ENCODE measurements around the gene CDCA5. TPM values are rescaled to one million over a fixed set of nuclear protein-coding genes. Genes with fewer than 3 reads are reported as not detected.

The CDCA5 gene
- total RNA-seq, 3 donors from 2014 or later (not counting 1 experiment from before 2014, with no cell fraction given), result 3.3 to 6.8 (median 3.8) TPM

- Mint-ChIP-seq H3K27me3 (ENCODE audit: low read depth in 2 of 2) (no peaks in the 10 kb centered on the region), H3K4me1 (peaks cover 6 to 19% of the 10 kb centered on the region in 2 donors), H3K9me3 (no peaks in the 10 kb centered on the region), H3K36me3 (no peaks in the 10 kb centered on the region), H3K27ac (peak within 1 kb of the TSS; percentile 82 to 86), H3K4me3 (peak within 1 kb of the TSS; percentile 90)
- H3K36me3 ChIP-seq (ENCODE audit: control insufficient read depth, insufficient read depth, low read length), result peaks cover 11% of the 10 kb centered on the region
- DNase-seq (peak; percentile 81 to 92), ATAC-seq (peak; percentile 95 to 98 (median 95))
- under 1% methylated on average over 91 of the region's 91 CpGs for WGBS (ENCODE audit: insufficient coverage)
- H3K4me3 ChIP-seq (ENCODE audit: low read length), result peak within 1 kb of the TSS; percentile 61
- peak within 1 kb of the TSS; percentile 80 for H3K27ac ChIP-seq (ENCODE audit: low read length)
- H3K27me3 ChIP-seq (ENCODE audit: control insufficient read depth, insufficient read depth, low read length), result no peaks in the 10 kb centered on the region
- no peak for TF ChIP-seq CTCF (IDR thresholded peaks at IDR 0.05)
- no peaks in the 10 kb centered on the region for H3K9me3 ChIP-seq (ENCODE audit: control insufficient read depth, insufficient read depth, low read length)
- intact Hi-C loops (cut with micrococcal nuclease), result loop anchor here (1.0 kb wide), 1 partner anchor 14 kb away; the partner anchor contains the start of gene SNX15
- H3K4me1 ChIP-seq (ENCODE audit: control insufficient read depth, insufficient read depth, low read length), result peaks cover 19% of the 10 kb centered on the region
Observed at GRCh38 chr11:65040847-65041622, 42.8 kb downstream of the CDCA5 start, which contains the start of gene SAC3D1. SAC3D1 (plus strand) TSS chr11:65041210; CDS start chr11:65041293, 83 bp downstream.

DNA sequence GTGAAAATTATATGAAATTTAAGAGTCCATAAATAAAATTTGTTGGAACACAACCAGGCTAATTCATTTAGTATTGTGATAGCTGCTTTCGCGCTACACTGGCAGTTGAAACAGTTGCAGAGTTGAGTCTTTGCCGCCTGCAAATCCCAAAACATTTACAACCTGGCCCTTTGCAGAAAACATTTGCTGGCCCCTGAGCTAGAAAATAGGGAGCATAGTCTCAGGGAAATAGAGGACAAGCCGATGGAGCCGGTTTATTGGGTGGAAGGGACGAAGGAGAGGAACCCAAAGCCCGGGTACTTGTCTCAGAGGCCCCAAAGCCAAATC is 43.4 kb downstream of the CDCA5 start:
- WGBS (ENCODE audit: insufficient coverage), result 30% methylated on average over 7 of the region's 7 CpGs
- intact Hi-C loops (cut with micrococcal nuclease), result no loop called here

GRCh38 chr11:65036931-65037330 is 46.9 kb downstream of the CDCA5 start:
- intact Hi-C loops (cut with micrococcal nuclease), result no loop called here
- DNase-seq (no peak), ATAC-seq (no peak)
- H3K9me3 Mint-ChIP-seq, result no peaks in the 10 kb centered on the region
- peaks cover 6% of the 10 kb centered on the region in 2 donors for H3K4me1 Mint-ChIP-seq
- H3K27ac Mint-ChIP-seq, result no peak overlapping the region
- no peaks in the 10 kb centered on the region for H3K36me3 Mint-ChIP-seq
- 94% methylated on average over 6 of the region's 6 CpGs for whole genome bisulfite sequencing (ENCODE audit: insufficient coverage)
- Histone ChIP-seq H3K27me3 (ENCODE audit: control insufficient read depth, insufficient read depth, low read length) (no peaks in the 10 kb centered on the region), H3K36me3 (ENCODE audit: control insufficient read depth, insufficient read depth, low read length) (peaks cover 28% of the 10 kb centered on the region), H3K9me3 (ENCODE audit: control insufficient read depth, insufficient read depth, low read length) (no peaks in the 10 kb centered on the region), H3K27ac (ENCODE audit: low read length) (no peak overlapping the region), H3K4me1 (ENCODE audit: control insufficient read depth, insufficient read depth, low read length) (peaks cover 11% of the 10 kb centered on the region), H3K4me3 (ENCODE audit: low read length) (no peak overlapping the region)
- no peaks in the 10 kb centered on the region for H3K27me3 Mint-ChIP-seq (ENCODE audit: low read depth in 2 of 2)
- H3K4me3 Mint-ChIP-seq, result no peak overlapping the region
- TF ChIP-seq CTCF (IDR thresholded peaks at IDR 0.05), result no peak

More for the DNA sequence above, 43.4 kb downstream of the CDCA5 start:
- H3K27me3 ChIP-seq (ENCODE audit: control insufficient read depth, insufficient read depth, low read length), result no peaks in the 10 kb centered on the region
- no peaks in the 10 kb centered on the region for H3K27me3 Mint-ChIP-seq (ENCODE audit: low read depth in 2 of 2)
- H3K4me3 Mint-ChIP-seq, result peak overlapping the region; percentile 90
- no peaks in the 10 kb centered on the region for H3K9me3 ChIP-seq (ENCODE audit: control insufficient read depth, insufficient read depth, low read length)
- H3K4me1 Mint-ChIP-seq, result peaks cover 6 to 19% of the 10 kb centered on the region in 2 donors
- peak overlapping the region; percentile 61 for H3K4me3 ChIP-seq (ENCODE audit: low read length)
- peak overlapping the region; percentile 82 to 86 for H3K27ac Mint-ChIP-seq
- H3K9me3 Mint-ChIP-seq, result no peaks in the 10 kb centered on the region
- H3K36me3 Mint-ChIP-seq, result no peaks in the 10 kb centered on the region
- no peak for TF ChIP-seq CTCF (IDR thresholded peaks at IDR 0.05)
- ATAC-seq (no peak), DNase-seq (no peak)
- peaks cover 16% of the 10 kb centered on the region for H3K36me3 ChIP-seq (ENCODE audit: control insufficient read depth, insufficient read depth, low read length)
- peak overlapping the region; percentile 80 for H3K27ac ChIP-seq (ENCODE audit: low read length)
- peaks cover 16% of the 10 kb centered on the region for H3K4me1 ChIP-seq (ENCODE audit: control insufficient read depth, insufficient read depth, low read length)
